A673 (cell line): ENCODE measurements around the gene CYB5RL. TPM values are rescaled to one million over a fixed set of nuclear protein-coding genes. Genes with fewer than 3 reads are reported as not detected.

ENCODE experiments used
- Bru-seq: library from RNA; stranded (reverse); fragments of 400-500 nt; gene quantifications from one replicate; lab custom pipeline; 2021; lab: Mats Ljungman, UMichigan
- BruChase-seq, 2 experiments: library from RNA; stranded (reverse); fragments of 400-500 nt; gene quantifications; one replicate each; lab custom pipeline; 2021; lab: Mats Ljungman, UMichigan
- BruUV-seq: library from RNA; stranded (reverse); fragments of 400-500 nt; replicated peaks from 2 replicates; lab custom pipeline; 2021; lab: Mats Ljungman, UMichigan
- CTCF ChIA-PET: fragments of 300-600 bp; sonication (Branson Sonifier 250); formaldehyde crosslinking; loops from one replicate; lab custom pipeline; 2022; ENCODE audit warnings: antibody characterized with exemption; lab: Charles Lee
- POLR2A ChIA-PET: fragments of 300-600 bp; sonication (Branson Sonifier 250); formaldehyde crosslinking; loops from one replicate; lab custom pipeline; 2022; ENCODE audit warnings: antibody characterized with exemption; ENCODE audit not compliant: low non-redundant PET; lab: Charles Lee
- DNase-seq: peaks from one replicate; pipeline ENCODE4 v3.0.0-alpha.2; 2015; ENCODE audit warnings: low spot score
- H3K27ac ChIP-seq: fragments of 200-600 bp; sonication (generic); 2 replicates; pipeline ENCODE4 v1.5.1; 2016; ENCODE audit warnings: mixed run types, low read depth, mild to moderate bottlenecking, mixed read lengths, antibody characterized with exemption, low read length; ENCODE audit not compliant: poor library complexity, severe bottlenecking
- H3K27me3 ChIP-seq: fragments of 200-600 bp; sonication (generic); replicated peaks from 2 replicates; pipeline ENCODE4 v1.6.1; 2017; ENCODE audit warnings: mixed run types, low read depth, mild to moderate bottlenecking, mixed read lengths, antibody characterized with exemption, low read length; ENCODE audit not compliant: insufficient read depth, poor library complexity
- H3K36me3 ChIP-seq: fragments of 200-600 bp; sonication (generic); 2 replicates; pipeline ENCODE4 v1.6.1; 2016; ENCODE audit warnings: mixed run types, mild to moderate bottlenecking, mixed read lengths, antibody characterized with exemption, low read length; ENCODE audit not compliant: insufficient read depth, poor library complexity, severe bottlenecking
- H3K4me1 ChIP-seq: fragments of 200-600 bp; sonication (generic); 2 replicates; pipeline ENCODE4 v1.6.1; 2017; ENCODE audit warnings: mixed run types, mild to moderate bottlenecking, mixed read lengths, antibody characterized with exemption, low read length; ENCODE audit not compliant: insufficient read depth, poor library complexity, severe bottlenecking
- H3K4me3 ChIP-seq: fragments of 200-600 bp; sonication (generic); 2 replicates; pipeline ENCODE4 v1.5.1; 2016; ENCODE audit warnings: low read depth, mixed run types, mild to moderate bottlenecking, mixed read lengths, low read length; ENCODE audit not compliant: poor library complexity, severe bottlenecking
- H3K9me3 ChIP-seq: fragments of 200-600 bp; sonication (generic); 2 replicates; pipeline ENCODE4 v1.6.1; 2016; ENCODE audit warnings: mixed run types, low read depth, mild to moderate bottlenecking, mixed read lengths, antibody characterized with exemption, low read length; ENCODE audit not compliant: poor library complexity, severe bottlenecking
- CTCF ChIP-seq: fragments of 300-800, 200-600 bp; sonication (generic); conservative IDR thresholded peaks from 2 replicates; pipeline ENCODE4 v1.5.1; 2017; ENCODE audit warnings: low read depth, mild to moderate bottlenecking, antibody characterized with exemption, low read length, moderate library complexity, mixed read lengths
- EZH2 ChIP-seq: fragments of 200-600 bp; sonication (generic); IDR thresholded peaks from 2 replicates; pipeline ENCODE4 v1.6.1; 2017; ENCODE audit warnings: borderline replicate concordance, low read depth, mild to moderate bottlenecking, mixed read lengths, antibody characterized with exemption, low read length; ENCODE audit not compliant: poor library complexity, severe bottlenecking
- intact Hi-C: fragments of 100-400 bp; cut with micrococcal nuclease; formaldehyde crosslinking; loops from one replicate; pipeline ENCODE4 v1.10.0; 2022; ENCODE audit not compliant: unreplicated experiment
- long read RNA-seq: library from polyadenylated mRNA; stranded (forward); transcript quantifications from one replicate; pipeline ENCODE4 v2.0.0, GENCODE V29; 2022
- total RNA-seq: library from RNA; stranded (reverse); gene quantifications from 2 replicates; pipeline ENCODE4 v1.2.3, GENCODE V29; 2021

CYB5RL gene
- total RNA-seq, result 7.0 and 8.4 TPM in 2 replicates
- Bru-seq, nascent RNA, result percentile 46 among the genes with signal in this experiment
- percentile 63 among the genes with signal in this experiment for BruChase-seq, experiment 1, labeled RNA remaining after a 2-hour chase
- percentile 79 among the genes with signal in this experiment for BruChase-seq, experiment 2, labeled RNA remaining after a 6-hour chase
- long read RNA-seq, partial matches to known transcripts, result 1 of 9 reads
- long read RNA-seq, other reads (novel, unspliced or antisense), result 7 of 9 reads

GRCh38 chr1:54199765-54200518 lies at the start of gene CYB5RL, which contains the start of gene MRPL37:
Gene CYB5RL (minus strand): TSS chr1:54200030. CDS start chr1:54195616, 4,414 bp downstream.
Gene MRPL37 (plus strand): TSS chr1:54200167. CDS start chr1:54200244, 77 bp downstream.
- ChIA-PET POLR2A (interaction anchor here (0.6 kb wide), 1 partner anchor 24 kb away, joined by 3 read pairs; no protein-coding TSS in a partner anchor), CTCF (no interaction called here)
- intact Hi-C loops, result loop anchor here (10.0 kb wide), 1 partner anchor 125 kb away; no protein-coding TSS in a partner anchor
- H3K4me1 ChIP-seq, result no peaks in the 10 kb centered on the region
- no peaks in the 10 kb centered on the region for H3K9me3 ChIP-seq
- H3K4me3 ChIP-seq, result peak within 1 kb of the TSS; percentile 85
- H3K27ac ChIP-seq, result peak within 1 kb of the TSS; percentile 71
- TF ChIP-seq CTCF (no peak), EZH2 (no peak)
- no peaks in the 10 kb centered on the region for H3K27me3 ChIP-seq
- peaks cover under 1% of the 10 kb centered on the region for H3K36me3 ChIP-seq
- BruUV-seq, result no TSS peak
- DNase-seq, result peak; percentile 89

GRCh38 chr1:54248966-54249365 lies 49.1 kb upstream of the CYB5RL start:
- H3K4me1 ChIP-seq, result peaks cover 5% of the 10 kb centered on the region
- H3K9me3 ChIP-seq, result no peaks in the 10 kb centered on the region
- no peak for TF ChIP-seq EZH2
- no peak for TF ChIP-seq CTCF
- DNase-seq, result no peak
- no peak overlapping the region for H3K4me3 ChIP-seq
- H3K27ac ChIP-seq, result no peak overlapping the region
- H3K36me3 ChIP-seq, result no peaks in the 10 kb centered on the region
- CTCF ChIA-PET, result no interaction called here
- POLR2A ChIA-PET, result no interaction called here
- intact Hi-C loops, result no loop called here
- no peaks in the 10 kb centered on the region for H3K27me3 ChIP-seq
- no TSS peak for BruUV-seq

GRCh38 chr1:54247863-54248515 lies 48.2 kb upstream of the CYB5RL start:
- no TSS peak for BruUV-seq
- intact Hi-C loops, result no loop called here
- no peak for DNase-seq
- no peaks in the 10 kb centered on the region for H3K36me3 ChIP-seq
- no peak for TF ChIP-seq EZH2
- no peak for TF ChIP-seq CTCF
- CTCF ChIA-PET, result no interaction called here
- H3K27ac ChIP-seq, result no peak overlapping the region
- H3K27me3 ChIP-seq, result no peaks in the 10 kb centered on the region
- H3K9me3 ChIP-seq, result no peaks in the 10 kb centered on the region
- POLR2A ChIA-PET, result no interaction called here
- no peak overlapping the region for H3K4me3 ChIP-seq
- H3K4me1 ChIP-seq, result no peaks in the 10 kb centered on the region
